Measurements from ENCODE around the gene KLHDC10.
A peak's percentile ranks its signal among the peaks of the same experiment; 100 is the strongest.
"Not testable (repeated sequence)": the region's sequence is repeated elsewhere in the genome, so short reads cannot be mapped to it uniquely, and the experiment has no call there.

KLHDC10 gene

DNA sequence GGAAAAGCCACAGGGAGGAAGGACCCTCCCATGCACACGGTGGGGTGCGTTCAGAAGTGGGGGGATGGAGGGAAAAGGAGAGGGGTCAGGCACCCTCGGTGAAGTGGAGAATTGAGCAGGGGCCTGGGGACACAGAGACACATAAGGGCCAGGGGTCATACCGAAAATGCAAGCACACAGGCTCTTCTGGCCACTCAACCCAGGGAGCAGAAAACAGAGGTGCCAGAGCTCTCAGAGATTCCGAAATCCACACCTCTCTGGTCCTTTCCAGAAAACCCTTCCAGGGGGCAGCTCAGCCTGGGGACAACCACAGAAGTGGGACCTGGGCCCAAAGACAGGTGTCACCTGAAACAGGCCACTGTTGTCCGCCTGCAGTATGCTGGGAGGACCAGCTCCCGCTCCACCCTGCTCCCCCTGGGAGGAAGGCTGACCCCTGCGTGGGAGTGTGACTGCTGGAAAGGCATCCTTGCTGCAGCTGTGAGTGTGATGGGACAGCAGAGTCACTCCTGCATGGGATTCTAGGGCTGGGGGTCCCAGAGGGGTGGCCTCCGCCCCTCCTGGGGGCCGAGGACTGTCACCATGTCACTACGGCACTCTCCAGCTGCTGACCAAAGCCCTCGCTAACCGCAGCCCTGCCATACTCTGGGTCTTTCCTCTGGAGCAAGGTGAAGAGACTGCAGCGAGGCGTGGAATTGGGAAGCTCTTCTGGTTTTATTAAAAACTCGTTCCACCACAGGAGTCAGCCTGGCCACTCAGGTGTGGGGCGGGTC lies 71.7 kb downstream of the KLHDC10 start:
- DNase-seq, result peak; percentile 70

DNA sequence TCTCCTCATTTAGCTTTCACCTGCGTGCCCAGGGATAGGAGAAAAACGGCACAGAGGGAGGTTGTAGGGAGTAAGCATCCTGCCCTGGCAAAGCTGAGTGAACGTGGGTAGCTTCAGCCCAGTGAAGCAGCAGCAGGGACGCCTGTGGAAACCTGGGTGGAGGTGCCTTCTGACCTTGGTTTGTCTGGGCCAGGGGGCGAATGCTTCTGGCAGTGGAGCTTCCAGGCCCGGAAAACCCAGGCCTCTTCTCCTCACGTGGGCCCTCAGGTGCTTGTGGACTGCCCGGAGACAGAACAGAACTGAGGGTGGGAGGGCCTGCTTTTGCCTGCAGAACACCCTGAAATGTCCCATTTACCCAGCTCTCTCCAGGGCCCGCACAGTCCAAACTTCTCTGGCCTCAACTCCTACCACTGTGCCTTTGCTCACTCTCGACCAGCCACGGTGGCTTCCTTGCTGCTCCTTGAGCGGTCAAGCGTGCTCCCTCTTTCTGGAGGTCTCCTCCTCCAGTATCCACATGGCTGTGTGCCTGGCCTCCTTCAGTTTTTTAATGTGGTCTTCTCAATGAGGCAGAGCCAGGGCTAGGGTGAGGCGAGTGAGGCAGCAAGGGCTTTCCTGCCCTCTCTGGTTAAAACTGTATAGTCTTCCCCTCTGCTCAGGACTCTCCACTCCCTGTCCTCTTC lies 72.5 kb downstream of the KLHDC10 start:
- DNase-seq, result peak; percentile 26

DNA sequence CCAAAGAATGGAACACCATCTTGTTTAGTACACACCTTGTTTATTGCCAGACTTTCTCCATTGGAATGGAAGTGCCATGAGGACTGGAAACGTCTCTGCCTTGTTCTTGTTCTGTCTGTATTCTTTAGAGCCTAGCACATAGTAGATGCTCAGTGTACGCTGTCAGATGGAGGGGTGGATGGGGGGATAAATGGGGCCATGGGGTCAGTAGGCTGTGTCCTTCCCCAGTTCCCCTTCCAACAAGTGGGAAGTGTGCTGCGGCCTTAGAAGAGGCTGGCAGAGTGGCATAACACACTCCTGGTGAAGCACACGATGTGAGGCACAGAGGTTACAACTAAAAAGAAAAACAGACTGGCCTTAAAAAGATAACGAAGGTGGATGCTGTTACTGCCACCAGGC lies 73.0 kb downstream of the KLHDC10 start:
- no peak for DNase-seq

DNA sequence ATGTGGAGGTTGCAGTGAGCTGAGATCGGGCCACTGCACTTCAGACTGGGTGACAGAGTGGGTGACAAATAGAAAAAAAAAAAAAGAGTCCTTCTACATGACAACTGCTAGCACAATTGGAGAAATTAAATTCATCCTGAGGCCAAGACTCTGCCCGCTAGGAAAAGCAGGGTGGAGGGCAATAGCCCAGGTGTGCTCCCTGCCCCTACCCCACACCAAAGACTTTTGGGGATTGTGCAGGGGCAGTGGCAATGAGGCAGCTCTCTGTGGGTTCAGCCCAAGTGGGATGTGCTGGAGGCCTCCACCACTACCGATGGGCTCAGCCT lies 73.6 kb downstream of the KLHDC10 start:
- DNase-seq, result no peak

DNA sequence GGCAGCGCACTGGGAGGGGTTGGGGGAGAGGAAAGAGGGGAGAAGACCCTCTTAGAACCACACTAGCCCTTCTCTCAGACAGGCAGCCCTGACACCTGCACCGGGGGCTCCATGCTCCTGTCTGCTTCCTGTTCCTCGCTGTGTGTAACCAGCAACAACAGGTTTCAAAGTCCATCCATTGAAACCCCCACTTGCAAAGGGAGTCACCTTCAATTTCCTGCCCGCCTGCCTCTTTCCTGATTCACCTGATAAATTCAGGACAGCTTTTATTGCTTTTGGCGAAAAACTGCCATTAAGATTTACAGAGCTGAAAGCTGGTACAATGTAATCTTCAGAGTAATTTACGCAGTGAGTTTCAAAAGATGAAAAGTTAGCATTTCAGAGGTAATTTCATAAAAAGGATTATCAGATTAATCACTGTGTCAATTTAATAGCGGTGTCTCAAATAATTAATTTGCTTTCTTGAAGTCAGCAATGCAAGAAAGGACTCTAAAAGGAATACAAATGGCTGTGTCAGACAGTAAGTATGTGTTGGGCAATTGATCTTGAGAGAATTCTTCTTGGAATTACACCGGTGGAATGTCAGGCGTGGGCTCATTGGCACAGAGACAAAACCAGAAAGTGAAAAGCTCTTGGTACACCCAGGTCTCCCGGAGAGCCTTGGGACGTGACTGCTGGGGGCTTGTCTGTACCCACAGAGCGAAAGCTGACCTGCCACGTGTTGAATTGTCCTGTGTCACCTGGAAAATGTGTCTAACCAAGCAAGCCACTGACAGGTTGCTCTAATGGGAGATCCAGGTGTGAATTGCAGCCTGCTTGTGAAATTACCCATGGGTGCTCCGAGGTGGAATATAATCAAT lies 74.2 kb downstream of the KLHDC10 start:
- peak; percentile 46 for DNase-seq

DNA sequence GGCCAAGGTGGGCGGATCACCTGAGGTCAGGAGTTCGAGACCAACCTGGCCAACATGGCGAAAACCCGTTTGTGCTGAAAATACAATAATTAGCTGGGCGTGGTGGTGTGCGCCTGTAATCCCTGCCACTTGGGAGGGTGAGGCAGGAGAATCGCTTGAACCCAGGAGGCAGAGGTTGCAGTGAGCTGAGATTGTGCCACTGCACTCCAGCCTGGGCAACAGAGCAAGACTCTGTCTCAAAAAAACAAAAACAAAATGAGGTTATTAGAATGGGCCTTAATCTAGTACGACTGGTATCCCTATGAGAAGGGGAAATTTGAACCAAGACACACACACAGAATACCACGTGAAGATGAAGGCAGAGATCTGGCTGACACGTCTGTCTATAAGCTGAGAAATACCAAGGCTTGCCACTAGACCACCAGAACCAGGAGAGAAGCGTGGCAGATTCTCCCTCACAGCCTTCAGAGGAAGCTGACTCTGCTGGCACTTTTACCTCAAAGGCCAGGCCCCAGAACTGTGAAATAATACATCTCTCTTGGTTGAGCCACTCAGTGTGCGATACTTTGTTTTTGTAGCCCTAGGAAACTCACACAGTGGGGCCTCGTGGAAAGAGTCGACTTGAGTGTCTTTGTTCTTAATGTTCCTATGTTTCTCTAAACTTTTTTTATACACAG lies 75.2 kb downstream of the KLHDC10 start:
- no peak for DNase-seq

DNA sequence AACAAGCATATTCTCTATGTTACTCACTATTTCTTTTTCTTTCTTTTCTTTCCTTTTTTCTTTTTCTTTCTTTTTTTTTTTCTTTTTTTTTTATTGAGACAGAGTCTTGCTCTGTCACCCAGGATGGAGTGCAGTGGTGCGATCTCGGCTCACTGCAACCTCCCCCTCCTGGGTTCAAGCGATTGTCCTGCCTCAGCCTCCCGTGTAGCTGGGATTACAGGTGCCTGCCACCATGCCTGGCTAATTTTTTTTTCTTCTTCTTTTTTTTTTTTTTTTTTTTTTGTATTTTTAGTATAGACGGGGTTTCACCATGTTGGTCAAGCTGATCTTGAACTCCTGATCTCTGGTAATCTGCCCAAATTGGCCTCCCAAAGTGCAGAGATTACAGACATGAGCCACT lies 75.8 kb downstream of the KLHDC10 start:
- DNase-seq, result not testable (repeated sequence)

DNA sequence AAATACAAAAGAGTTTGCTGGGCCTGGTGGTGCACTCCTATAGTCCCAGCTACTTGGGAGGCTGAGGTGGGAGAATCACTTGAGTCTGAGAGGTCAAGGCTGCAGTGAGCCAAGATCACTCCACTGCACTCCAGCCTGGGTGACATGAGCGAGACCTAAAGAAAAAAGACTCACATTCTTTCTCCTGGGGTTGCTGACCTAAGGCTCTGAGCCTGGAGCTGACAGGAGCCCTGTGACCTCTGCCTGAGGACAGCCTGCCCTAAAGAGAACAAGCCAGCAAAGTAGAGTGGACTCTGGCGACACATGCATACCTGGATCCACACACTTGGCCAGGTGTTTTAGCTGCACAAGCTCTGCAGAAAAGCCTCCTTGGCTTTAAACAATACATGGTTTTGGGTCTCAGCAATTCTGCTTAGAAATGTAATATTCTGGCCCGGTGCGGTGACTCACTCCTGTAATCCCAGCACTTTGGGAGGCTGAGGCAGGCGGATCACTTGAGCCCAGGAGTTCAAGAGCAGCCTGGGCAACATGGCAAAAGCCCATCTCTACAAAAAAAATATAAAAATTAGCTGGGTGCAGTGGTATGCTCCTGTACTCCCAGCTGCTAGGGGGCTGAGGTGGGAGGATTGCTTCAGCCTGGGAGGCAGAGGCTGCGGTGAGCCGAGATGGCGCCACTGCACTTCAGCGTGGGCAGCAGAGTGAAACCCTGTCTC lies 76.5 kb downstream of the KLHDC10 start:
- DNase-seq, result no peak

DNA sequence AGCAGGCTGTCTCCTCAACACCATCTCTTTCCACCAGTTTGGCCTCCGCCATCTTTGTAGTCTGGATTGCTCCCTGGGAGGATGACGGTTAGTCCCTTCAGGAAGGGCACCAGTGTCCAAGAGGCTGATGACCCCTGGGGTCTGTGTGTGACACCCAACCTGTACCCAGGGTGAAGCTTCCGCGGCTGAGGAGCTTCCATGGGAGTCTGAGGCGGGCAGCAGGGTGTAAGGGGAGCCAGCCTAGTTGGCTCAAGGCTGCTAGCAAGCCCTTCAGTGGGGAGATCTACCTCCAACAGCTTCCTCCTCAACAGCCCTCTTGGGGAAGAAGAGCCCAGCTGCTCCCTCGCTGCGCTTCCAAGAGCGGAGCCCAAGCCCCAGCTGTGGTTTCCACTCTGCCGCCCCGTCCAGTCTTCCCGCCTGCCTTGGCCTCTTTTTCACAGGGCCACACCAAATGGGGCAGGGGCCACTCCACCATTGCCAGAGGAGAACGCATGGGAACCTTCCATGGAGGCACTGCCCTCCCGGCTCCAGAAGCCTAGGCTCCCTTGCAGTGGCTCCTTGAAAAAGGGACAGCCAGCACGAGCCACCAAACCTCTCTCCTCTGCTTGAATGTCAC lies 77.5 kb downstream of the KLHDC10 start:
- DNase-seq, result peak; percentile 26

DNA sequence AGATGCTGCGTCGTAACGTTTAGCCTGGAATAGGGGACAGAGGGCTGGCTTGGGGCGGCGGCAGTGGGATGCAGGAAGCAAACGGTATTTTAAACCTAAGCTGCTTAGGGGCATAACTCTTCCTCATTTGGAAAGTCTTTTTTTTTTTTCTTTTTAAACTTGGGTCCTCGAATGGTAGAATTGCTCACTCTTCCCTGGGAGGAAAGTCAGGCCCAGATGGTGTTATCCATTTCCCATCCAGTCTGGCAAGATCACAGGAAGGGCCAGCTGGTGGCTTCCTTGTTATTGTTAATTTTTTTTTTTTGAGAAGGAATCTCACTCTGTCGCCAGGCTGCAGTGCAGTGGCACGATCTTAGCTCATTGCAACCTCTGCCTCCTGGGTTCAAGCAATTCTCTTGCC lies 78.2 kb downstream of the KLHDC10 start:
- peak; percentile 39 for DNase-seq

DNA sequence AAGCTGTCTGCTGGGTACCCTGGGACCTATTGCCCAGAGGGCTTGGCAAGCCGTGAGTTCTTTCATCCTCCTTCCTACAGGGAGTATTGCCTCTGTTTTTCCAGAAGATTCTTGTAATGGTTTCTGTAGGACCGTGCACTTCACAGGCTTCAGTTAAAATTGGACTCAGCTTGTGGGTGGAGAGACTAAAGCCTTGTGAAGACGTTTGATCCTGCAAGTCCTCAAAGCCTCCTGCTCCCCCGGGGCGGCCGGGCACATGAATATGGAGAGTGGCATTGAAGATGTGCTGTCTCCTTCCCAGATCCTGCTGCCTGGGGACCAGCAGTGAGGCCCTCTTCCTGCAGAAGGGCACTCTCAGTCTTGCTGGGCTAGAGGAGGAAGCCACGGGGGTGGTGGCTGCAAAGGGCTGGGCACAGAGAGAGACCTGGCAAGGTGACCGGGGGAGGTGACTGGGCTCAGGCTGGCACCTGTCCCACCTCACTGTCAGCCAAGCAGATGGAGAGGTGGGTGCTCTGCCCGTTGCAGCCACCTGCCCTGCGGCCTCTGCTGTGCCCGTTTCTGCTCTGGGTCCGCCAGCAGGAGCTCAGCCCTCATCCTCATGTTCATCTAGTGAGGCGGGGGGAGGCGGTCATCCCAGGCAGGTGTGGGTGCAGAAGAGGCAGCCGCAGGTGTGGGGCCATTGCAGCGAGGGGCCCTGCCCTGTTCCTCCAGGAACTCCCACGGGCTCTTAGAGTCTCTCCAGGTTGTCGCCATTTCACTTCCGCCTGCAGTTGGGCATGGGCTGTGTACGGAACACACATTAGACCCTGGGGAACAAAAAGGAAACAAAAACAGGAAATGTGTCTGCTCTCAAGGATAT lies 79.2 kb downstream of the KLHDC10 start:
- DNase-seq, result peak; percentile 27

DNA sequence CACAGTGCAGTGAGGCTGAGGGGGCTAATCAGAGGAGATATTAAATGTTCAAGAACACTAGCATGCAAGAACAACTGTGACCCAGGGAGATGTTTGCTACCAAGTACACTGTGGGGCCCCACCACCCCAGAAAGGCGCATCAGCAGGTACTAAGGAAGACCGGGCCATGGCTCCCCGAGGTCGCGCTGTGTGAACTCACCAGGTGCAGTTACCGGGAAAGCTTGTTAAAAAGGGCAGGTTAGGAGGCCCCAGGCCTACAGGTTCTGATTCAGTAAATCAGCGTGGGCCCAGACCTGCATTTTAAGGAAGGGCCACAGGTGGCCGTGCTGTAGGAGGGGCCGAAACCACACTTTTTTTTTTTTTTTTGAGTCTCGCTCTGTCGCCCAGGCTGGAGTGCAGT lies 80.3 kb downstream of the KLHDC10 start:
- no peak for DNase-seq

DNA sequence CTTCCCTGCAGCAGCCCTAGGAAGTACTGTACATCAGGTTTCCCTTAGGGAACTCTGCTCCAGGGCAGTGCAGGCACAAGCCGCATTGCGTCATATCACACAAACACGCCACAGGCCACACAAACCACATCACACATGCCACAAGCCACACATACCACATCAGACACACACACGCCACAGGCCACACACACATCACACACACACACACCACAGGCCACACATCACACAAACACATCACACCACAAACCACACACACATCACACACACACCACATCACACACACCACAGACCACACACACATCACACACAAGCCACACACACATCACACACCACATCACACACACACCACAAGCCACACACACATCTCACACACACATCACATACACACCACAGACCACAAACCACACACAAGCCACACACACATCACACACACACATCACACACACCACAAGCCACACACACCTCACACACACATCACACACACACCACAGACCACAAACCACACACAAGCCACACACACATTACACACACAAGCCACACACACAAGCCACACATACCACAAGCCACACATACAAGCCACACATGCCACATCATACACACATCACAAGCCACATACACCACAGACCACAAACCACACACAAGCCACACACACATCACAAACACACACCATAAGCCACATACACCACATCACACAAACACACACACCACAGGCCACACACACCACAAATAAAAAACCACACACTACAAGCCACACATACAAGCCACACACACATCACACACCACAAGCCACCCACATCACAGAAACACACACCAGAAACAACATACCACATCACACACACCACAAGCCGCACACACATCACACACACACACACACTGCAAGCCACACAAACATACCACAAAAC lies 81.5 kb downstream of the KLHDC10 start:
- DNase-seq, result peak; percentile 42

DNA sequence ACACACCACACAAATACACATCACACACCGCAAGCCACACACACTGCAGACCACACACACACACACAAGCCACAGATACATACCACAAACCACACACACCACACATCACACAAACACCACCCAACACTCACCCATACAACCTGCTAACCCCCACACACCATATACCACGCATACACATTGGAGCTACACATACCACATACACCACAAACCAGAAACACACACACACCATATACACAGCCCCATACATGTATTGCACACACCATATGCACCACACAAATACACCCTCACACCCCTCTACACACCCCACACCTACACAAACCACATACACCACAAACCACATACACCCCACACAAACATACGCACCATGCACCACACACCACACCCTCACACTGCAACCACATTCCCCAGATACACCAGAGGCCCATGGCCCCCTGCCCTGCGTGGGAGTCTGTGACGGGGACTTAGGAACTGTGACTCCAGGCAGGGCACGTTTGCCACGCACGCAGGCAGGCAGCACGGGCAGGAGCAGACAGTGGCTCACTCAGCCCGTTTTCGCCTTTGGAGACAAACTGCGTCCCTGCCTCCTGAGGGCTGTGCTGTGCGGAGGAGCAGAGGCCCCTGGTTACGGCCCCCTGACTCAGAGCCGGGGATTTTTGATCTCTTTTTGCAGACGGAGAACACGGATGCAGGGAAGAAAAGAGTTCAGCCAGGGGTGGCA lies 82.3 kb downstream of the KLHDC10 start:
- DNase-seq, result peak; percentile 81

DNA sequence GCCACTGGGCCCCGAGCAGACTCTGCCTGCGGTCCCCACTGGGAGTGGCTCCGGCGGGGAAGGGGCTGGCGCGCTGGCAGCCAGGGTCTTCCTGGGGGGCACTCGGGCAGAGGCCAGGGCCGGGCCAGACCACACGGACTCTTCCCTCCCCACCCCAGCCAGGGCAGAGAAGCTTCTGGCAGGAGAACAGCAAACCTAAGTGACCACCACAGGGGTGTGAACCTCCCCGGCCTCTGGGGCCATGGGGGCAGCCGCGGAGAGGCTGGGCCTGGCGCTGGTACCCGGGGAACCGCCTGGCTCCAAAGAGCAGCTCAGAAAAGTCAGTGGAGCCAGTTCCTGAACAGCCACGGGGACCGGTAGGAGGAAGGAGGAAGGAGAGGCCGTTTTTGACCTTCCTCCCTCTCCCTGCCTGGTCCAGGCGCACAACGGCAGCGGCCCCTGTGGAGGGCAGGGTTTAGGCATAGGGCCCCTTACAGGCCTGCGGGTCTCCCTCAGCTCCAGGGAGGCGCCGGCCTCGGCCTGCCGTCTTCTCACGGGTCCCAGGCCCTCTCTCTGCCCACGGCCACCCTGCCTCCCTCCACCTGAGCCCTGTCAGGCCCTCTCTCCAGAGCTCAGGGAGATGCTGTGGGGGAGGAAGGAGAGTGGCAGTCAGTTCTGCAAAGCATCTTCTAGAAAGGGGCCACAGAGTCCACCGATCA lies 83.0 kb downstream of the KLHDC10 start:
- no peak for DNase-seq

DNA sequence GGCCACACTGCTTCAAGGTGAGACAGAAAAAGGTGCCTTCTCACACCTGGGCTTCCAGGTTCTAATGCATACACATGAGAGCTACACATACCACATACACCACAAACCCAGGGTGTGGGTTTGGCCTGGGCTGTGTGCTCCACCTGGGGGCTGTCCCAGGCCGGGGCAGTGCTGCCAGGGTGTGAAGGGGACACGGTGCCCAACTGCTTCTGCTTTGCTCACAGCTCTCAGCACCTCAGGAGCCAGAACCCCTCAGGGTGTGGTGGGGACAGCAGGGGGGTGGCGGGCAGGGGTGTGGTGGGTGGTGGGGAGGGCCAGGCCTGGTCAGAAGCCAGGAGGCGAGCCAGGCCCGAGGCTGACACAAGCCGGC lies 83.8 kb downstream of the KLHDC10 start:
- DNase-seq, result no peak

DNA sequence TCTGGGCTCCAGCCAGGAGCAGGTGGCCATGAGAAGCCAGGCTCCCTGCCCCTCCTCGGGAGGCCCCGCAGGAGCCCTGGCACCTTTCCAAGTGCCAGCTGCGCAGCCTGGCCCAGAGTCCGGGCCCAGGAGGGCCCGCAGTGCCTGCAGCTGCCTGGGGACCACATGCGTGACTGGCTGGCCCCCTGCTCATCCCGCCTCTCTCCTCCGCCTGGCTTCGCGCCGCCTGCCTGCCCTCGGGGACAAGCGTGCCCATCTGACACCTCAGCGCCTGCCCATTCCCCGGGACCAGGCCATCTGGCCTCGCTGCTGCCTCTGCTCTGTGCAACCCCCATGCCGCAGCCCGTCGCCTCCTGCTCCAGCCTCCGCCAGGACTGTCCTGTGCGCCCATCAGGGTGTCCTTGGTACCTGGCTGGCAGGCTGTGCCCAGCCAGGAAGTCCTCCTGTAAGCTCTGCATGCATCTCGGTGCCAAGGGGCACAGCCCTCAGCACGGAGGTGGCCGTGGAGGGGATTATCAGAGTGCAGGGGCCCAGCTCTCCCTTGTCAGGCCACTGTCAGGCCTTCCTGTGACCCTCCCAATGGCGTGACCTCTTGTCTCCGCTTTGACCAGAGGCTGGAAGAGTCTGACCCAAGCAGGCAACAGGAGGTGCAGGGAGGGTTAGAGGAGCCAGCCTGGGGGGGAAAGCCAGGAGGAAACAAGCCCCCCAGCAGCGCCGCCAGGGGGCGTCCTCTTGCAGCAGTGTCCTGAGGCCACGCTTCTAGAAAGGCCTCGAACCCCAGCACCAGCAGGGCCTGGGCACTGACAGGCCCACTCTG lies 84.4 kb downstream of the KLHDC10 start:
- peak; percentile 87 for DNase-seq

DNA sequence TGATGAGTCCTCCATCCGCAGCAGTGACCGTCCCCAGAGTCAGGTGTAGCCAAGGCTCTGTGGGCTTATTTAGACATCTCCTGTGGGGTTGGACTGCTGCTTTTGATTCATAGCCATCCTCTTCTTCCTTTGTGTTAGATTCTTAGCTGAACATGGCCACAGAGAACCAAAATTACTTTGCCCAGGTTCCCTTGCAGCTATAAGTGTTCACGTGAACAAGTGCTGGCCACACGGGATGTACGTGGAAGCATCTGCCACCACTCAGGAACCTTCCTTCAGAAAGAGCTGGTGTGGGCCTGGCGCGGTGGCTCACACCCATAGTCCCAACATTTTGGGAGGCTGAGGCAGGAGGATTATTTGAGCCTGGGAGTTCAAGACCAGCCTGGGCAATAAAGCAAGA lies 85.8 kb downstream of the KLHDC10 start:
- no peak for DNase-seq
